Stimulated activated naive B cell treated with anti-CD40 and anti-IgM and Interleukin-4, amounts not matched to agents 10 μg/mL and 1 μg/mL and 100 μg/mL, for 72 hours (primary cell): ENCODE results near the gene CD247.
A peak's percentile ranks its signal among the peaks of the same experiment; 100 is the strongest.

Source experiments
- ATAC-seq, 2 donors: fragments of 150-1000 bp; cut with Tn5 transposase; replicated peaks; 2 replicates each; pipeline ENCODE4 v1.10.0; 2021; ENCODE audit warnings: moderate library complexity in 1 of 2
- DNase-seq: peaks from one replicate; pipeline ENCODE4 v3.0.0; 2021
- H3K27ac Mint-ChIP-seq: one replicate; pipeline ENCODE4 v1.8.0; 2022; ENCODE audit warnings: mild to moderate bottlenecking, mixed read lengths
- H3K27me3 Mint-ChIP-seq, 2 donors: one replicate each; pipeline ENCODE4 v1.8.0; 2022; ENCODE audit warnings: mixed read lengths in 2 of 2
- H3K36me3 Mint-ChIP-seq, 2 donors: one replicate each; pipeline ENCODE4 v1.8.0; 2022; ENCODE audit warnings: mixed read lengths in 2 of 2, mild to moderate bottlenecking in 1 of 2
- H3K4me1 Mint-ChIP-seq, 2 donors: one replicate each; pipeline ENCODE4 v1.8.0; 2022; ENCODE audit warnings: mixed read lengths in 2 of 2, mild to moderate bottlenecking in 1 of 2
- H3K4me3 Mint-ChIP-seq, 2 donors: one replicate each; pipeline ENCODE4 v1.8.0; 2022; ENCODE audit warnings: mild to moderate bottlenecking in 2 of 2, mixed read lengths in 2 of 2, moderate library complexity in 1 of 2
- H3K9me3 Mint-ChIP-seq, 2 donors: one replicate each; pipeline ENCODE4 v1.8.0; 2022; ENCODE audit warnings: mixed read lengths in 2 of 2, mild to moderate bottlenecking in 1 of 2

The CD247 gene

GRCh38 chr1:167511374-167511986, 6.8 kb downstream of the CD247 start:
- DNase-seq (no peak), ATAC-seq (no peak)
- Mint-ChIP-seq H3K4me3 (no peak overlapping the region), H3K27me3 (peaks cover 18 to 29% of the 10 kb centered on the region in 2 donors), H3K4me1 (no peaks in the 10 kb centered on the region), H3K27ac (no peak overlapping the region), H3K9me3 (no peaks in the 10 kb centered on the region), H3K36me3 (no peaks in the 10 kb centered on the region)

GRCh38 chr1:167510881-167511280, 7.4 kb downstream of the CD247 start:
- no peaks in the 10 kb centered on the region for H3K4me1 Mint-ChIP-seq
- no peak for ATAC-seq
- no peak overlapping the region for H3K4me3 Mint-ChIP-seq
- no peaks in the 10 kb centered on the region for H3K36me3 Mint-ChIP-seq
- H3K9me3 Mint-ChIP-seq: no peaks in the 10 kb centered on the region
- DNase-seq: no peak
- H3K27me3 Mint-ChIP-seq: peaks cover 18 to 23% of the 10 kb centered on the region in 2 donors
- H3K27ac Mint-ChIP-seq: no peak overlapping the region

GRCh38 chr1:167510244-167510643, 8.1 kb downstream of the CD247 start:
- DNase-seq: no peak
- no peak overlapping the region for H3K27ac Mint-ChIP-seq
- ATAC-seq: no peak
- peaks cover 18 to 23% of the 10 kb centered on the region in 2 donors for H3K27me3 Mint-ChIP-seq
- no peaks in the 10 kb centered on the region for H3K9me3 Mint-ChIP-seq
- no peaks in the 10 kb centered on the region for H3K4me1 Mint-ChIP-seq
- no peaks in the 10 kb centered on the region for H3K36me3 Mint-ChIP-seq
- no peak overlapping the region for H3K4me3 Mint-ChIP-seq

GRCh38 chr1:167509587-167509986, 8.7 kb downstream of the CD247 start:
- no peaks in the 10 kb centered on the region for H3K36me3 Mint-ChIP-seq
- H3K27ac Mint-ChIP-seq: no peak overlapping the region
- H3K4me1 Mint-ChIP-seq: no peaks in the 10 kb centered on the region
- DNase-seq: no peak
- ATAC-seq: no peak
- no peak overlapping the region for H3K4me3 Mint-ChIP-seq
- H3K27me3 Mint-ChIP-seq: peaks cover 18 to 23% of the 10 kb centered on the region in 2 donors
- H3K9me3 Mint-ChIP-seq: no peaks in the 10 kb centered on the region

GRCh38 chr1:167507719-167508118, 10.6 kb downstream of the CD247 start:
- DNase-seq (no peak), ATAC-seq (no peak)
- Mint-ChIP-seq H3K27ac (no peak overlapping the region), H3K9me3 (no peaks in the 10 kb centered on the region), H3K4me1 (peaks cover 0 to 1% of the 10 kb centered on the region in 2 donors), H3K36me3 (no peaks in the 10 kb centered on the region), H3K27me3 (peaks cover 35 to 38% of the 10 kb centered on the region in 2 donors), H3K4me3 (no peak overlapping the region)

- Mint-ChIP-seq H3K4me1 (peaks cover 17 to 29% of the 10 kb centered on the region in 2 donors), H3K27me3 (peaks cover 28 to 34% of the 10 kb centered on the region in 2 donors), H3K4me3 (no peak overlapping the region), H3K36me3 (no peaks in the 10 kb centered on the region), H3K27ac (no peak overlapping the region), H3K9me3 (no peaks in the 10 kb centered on the region)
- ATAC-seq (no peak), DNase-seq (no peak)
Measured at GRCh38 chr1:167504467-167504827, 13.9 kb downstream of the CD247 start.

- no peak overlapping the region for H3K27ac Mint-ChIP-seq
- H3K9me3 Mint-ChIP-seq: no peaks in the 10 kb centered on the region
- peaks cover 25 to 31% of the 10 kb centered on the region in 2 donors for H3K27me3 Mint-ChIP-seq
- H3K36me3 Mint-ChIP-seq: no peaks in the 10 kb centered on the region
- peaks cover 19 to 35% of the 10 kb centered on the region in 2 donors for H3K4me1 Mint-ChIP-seq
- ATAC-seq (no peak), DNase-seq (no peak)
- H3K4me3 Mint-ChIP-seq: no peak overlapping the region
Measured at GRCh38 chr1:167503626-167504466, 14.5 kb downstream of the CD247 start.

GRCh38 chr1:167502719-167503462, 15.4 kb downstream of the CD247 start:
- H3K4me1 Mint-ChIP-seq: peaks cover 22 to 38% of the 10 kb centered on the region in 2 donors
- H3K27me3 Mint-ChIP-seq: peaks cover 29 to 36% of the 10 kb centered on the region in 2 donors
- DNase-seq (no peak), ATAC-seq (no peak)
- H3K9me3 Mint-ChIP-seq: no peaks in the 10 kb centered on the region
- H3K27ac Mint-ChIP-seq: no peak overlapping the region
- no peak overlapping the region for H3K4me3 Mint-ChIP-seq
- H3K36me3 Mint-ChIP-seq: no peaks in the 10 kb centered on the region

GRCh38 chr1:167502192-167502551, 16.2 kb downstream of the CD247 start:
- no peaks in the 10 kb centered on the region for H3K36me3 Mint-ChIP-seq
- ATAC-seq (no peak), DNase-seq (no peak)
- H3K27me3 Mint-ChIP-seq: peaks cover 33 to 37% of the 10 kb centered on the region in 2 donors
- no peaks in the 10 kb centered on the region for H3K9me3 Mint-ChIP-seq
- H3K4me1 Mint-ChIP-seq: peaks cover 23 to 38% of the 10 kb centered on the region in 2 donors
- no peak overlapping the region for H3K4me3 Mint-ChIP-seq
- no peak overlapping the region for H3K27ac Mint-ChIP-seq

DNA sequence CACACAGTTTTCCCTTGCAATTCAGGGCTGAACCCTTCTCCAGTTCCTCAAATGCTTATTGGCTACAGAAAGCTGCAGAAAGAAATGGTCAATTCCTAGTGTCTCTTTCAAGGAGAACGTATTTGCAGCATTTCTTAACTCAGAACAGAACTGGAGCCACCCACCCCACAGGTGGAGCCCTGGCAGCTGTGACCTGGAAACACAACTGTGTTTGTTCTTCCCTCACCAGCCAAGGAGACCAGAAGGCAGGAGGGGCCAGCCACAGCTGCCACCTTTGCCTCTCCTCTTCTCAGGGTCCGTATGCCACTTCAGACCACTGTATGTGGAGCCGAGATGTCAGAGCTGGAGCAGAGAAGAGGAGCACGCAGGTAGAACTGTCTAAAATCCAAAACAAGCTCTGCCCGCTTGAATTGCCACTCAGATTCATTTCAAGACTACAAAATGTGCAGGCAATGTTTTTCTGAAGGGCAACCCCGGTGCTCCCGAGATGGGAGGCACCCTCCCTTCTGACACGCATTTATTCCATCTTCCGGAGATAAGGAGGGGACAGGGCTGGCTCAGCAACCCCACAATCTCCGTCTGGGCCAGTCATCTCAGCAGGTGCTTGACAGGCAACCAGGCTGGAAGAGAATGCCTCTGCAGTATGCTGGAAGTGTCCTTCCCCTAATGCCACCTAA, 16.7 kb downstream of the CD247 start:
- Mint-ChIP-seq H3K27ac (peak overlapping the region; percentile 42), H3K4me1 (peaks cover 23 to 38% of the 10 kb centered on the region in 2 donors), H3K27me3 (peaks cover 39 to 40% of the 10 kb centered on the region in 2 donors), H3K9me3 (no peaks in the 10 kb centered on the region), H3K4me3 (no peak overlapping the region), H3K36me3 (no peaks in the 10 kb centered on the region)
- ATAC-seq (no peak), DNase-seq (no peak)

DNA sequence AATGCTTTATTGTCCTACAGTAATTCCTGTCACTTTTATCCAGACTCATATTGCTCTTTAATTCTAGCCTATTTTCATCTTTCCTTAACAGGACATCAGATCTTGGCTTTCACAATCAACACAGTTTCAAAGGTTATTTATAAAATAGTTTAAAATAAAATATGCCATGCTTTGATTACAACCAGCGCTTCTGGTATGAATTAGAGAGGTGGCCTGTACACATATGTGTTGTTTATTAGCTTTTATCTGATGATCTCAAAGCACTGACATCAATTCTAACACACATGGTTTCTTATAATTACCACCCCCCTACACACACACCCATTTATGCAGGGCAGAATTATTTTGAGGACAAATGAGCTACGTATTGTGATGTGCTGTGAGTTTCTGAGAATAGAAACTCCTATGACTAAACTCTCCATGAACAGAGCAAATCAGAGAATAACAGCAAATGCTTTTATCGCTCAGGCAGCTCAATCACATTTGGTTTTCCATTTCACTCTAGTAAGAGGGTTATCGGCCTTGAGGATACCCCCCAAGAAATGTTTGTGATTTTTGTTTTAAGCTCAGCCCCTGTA, 18.0 kb downstream of the CD247 start:
- peak; percentile 29 to 49 for ATAC-seq
- DNase-seq: no peak
- Mint-ChIP-seq H3K36me3 (no peaks in the 10 kb centered on the region), H3K4me3 (no peak overlapping the region), H3K4me1 (peaks cover 23 to 38% of the 10 kb centered on the region in 2 donors), H3K27ac (no peak overlapping the region), H3K9me3 (no peaks in the 10 kb centered on the region), H3K27me3 (peaks cover 49 to 53% of the 10 kb centered on the region in 2 donors)

GRCh38 chr1:167499664-167500101, 18.6 kb downstream of the CD247 start:
- peak overlapping the region; percentile 28 for H3K27ac Mint-ChIP-seq
- ATAC-seq (peak; percentile 98), DNase-seq (peak; percentile 67)
- H3K36me3 Mint-ChIP-seq: no peaks in the 10 kb centered on the region
- peaks cover 54 to 60% of the 10 kb centered on the region in 2 donors for H3K27me3 Mint-ChIP-seq
- no peaks in the 10 kb centered on the region for H3K9me3 Mint-ChIP-seq
- peaks cover 23 to 38% of the 10 kb centered on the region in 2 donors for H3K4me1 Mint-ChIP-seq
- H3K4me3 Mint-ChIP-seq: no peak overlapping the region

DNA sequence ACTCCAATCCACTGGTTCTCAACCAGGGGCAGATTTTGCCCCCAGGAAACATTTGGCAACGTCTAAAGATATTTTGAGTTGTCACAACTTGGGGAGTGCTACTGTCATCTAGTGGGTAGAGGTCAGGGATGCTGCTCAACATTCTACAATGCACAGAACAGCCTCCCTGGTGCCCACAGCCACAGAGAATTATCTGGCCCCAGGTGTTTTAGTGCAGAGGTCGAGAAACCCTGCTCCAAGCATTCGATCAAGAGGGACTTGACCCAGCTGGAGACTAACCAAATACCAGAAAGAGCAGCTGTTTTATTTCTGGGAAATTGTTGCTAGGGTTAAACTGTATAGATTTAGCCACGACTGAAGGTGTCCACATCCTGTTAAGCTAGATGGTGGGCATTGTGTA, 19.2 kb downstream of the CD247 start:
- H3K9me3 Mint-ChIP-seq: no peaks in the 10 kb centered on the region
- no peak overlapping the region for H3K4me3 Mint-ChIP-seq
- DNase-seq (no peak), ATAC-seq (peak; percentile 13 to 22)
- H3K36me3 Mint-ChIP-seq: no peaks in the 10 kb centered on the region
- H3K27me3 Mint-ChIP-seq: peaks cover 54 to 62% of the 10 kb centered on the region in 2 donors
- peaks cover 21 to 38% of the 10 kb centered on the region in 2 donors for H3K4me1 Mint-ChIP-seq
- peak overlapping the region; percentile 28 for H3K27ac Mint-ChIP-seq
